GM10266 (cell line): ENCODE data around the gene KSR1.
A peak's percentile ranks its signal among the peaks of the same experiment; 100 is the strongest.

ENCODE experiments used
- DNase-seq: peaks from one replicate; pipeline ENCODE4 v3.0.0; 2012; ENCODE audit errors: extremely low spot score
- CTCF ChIP-seq: IDR thresholded peaks from 2 replicates; pipeline ENCODE4 v1.5.1; 2012; ENCODE audit warnings: mild to moderate bottlenecking, low read depth; ENCODE audit not compliant: control insufficient read depth, insufficient read depth; ENCODE audit errors: missing control alignments

Gene KSR1

GRCh38 chr17:27512511-27513346 lies 56.5 kb downstream of the KSR1 start:
- no peak for DNase-seq
- TF ChIP-seq CTCF, result no peak

GRCh38 chr17:27513849-27514248 lies 57.6 kb downstream of the KSR1 start:
- no peak for DNase-seq
- no peak for TF ChIP-seq CTCF

DNA sequence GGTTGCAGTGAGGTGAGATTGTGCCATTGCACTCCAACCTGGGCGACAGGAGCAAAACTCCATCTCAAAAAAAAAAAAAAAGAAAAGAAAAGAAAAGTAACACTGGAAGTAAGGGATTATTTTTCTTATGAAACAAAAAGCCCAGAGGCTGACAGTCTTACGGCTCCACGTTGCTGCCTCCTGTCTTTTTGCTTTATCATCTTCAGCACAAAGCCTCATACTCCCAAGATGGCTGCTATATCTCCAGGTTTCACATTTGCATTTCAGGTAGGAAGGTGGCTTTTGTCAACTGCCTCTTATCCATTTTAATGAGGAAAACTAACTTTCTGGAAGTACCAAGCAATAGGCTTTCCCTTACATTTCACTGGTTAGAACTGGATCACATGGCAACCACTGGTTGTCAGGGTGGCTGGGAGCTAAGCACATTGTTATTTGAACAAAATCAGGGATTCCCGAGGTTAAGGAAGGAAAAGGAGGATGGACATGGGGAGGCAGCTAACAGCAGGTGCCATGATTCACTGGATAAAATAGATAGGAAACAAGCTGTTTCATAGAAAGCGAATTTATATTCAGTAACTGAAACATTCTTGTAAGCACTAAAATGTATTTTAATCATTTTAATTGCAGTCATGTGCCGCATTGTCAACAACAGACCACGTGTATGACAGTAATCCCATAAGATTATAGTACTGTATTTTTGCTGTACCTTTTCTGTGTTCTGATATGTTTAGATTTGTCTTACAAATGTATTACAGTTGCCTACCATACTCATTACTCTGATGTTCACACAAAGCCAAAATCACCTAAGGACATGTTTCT lies 58.6 kb downstream of the KSR1 start:
- DNase-seq, result no peak
- no peak for TF ChIP-seq CTCF

DNA sequence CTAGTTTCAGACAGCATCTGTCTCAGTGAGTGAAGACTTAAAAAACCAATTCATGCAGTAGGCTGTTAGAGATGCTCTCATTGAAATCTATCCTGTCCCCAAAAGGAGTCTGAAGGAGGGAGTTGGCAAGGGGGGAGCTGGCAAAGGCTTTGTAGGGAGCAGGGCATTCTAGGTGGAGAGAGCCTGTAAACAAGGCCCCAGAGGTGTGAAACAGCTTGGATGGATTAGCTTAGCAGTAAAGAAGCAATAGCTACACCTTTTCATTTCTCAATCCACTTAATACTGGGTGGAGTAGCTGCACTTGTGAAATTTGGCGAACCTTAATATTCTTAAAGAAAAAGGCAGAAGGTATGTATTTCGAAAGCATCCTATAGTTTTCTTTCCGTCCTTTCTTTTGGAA lies 61.8 kb downstream of the KSR1 start:
- TF ChIP-seq CTCF, result no peak
- DNase-seq, result no peak

- TF ChIP-seq CTCF, result no peak
- DNase-seq, result no peak
Measured at GRCh38 chr17:27518545-27519521, 62.6 kb downstream of the KSR1 start.

DNA sequence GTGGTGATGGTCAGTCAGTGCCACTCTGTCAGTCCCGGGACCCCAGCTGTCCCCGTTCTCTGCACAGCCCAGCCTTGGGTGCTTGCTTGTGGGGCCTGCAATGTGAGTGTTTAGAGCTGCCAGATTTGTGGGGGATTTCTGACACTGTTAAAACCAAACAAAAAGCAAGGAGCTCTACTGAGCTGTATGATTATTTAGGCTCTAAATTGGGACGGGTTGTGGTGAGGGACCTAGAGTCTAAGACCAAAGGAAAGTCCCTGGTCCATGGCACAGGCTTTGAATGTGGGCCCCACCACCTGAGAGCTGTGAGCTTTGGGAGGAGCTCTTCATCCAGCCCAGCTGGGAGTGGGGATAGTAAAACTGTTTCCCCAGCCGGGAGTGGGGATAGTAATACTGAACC lies 63.3 kb downstream of the KSR1 start:
- DNase-seq, result peak; percentile 47

More for the DNA sequence above, 63.3 kb downstream of the KSR1 start:
- TF ChIP-seq CTCF, result no peak
